WTC11 (cell line): ENCODE results near the gene CTDSP2. TPM values are rescaled to one million over a fixed set of nuclear protein-coding genes. Genes with fewer than 3 reads are reported as not detected.
A peak's percentile ranks its signal among the peaks of the same experiment; 100 is the strongest.

Source experiments
- ATAC-seq: fragments of 200-7000 bp; cut with Tn5 transposase; 2 replicates; pipeline ENCODE4 v1.10.0; 2021; ENCODE audit warnings: mild to moderate bottlenecking, moderate library complexity
- CTCF ChIA-PET: fragments of 300-600 bp; sonication (Branson Sonifier 250); formaldehyde crosslinking; loops from one replicate; lab custom pipeline; 2021; ENCODE audit warnings: antibody characterized with exemption; lab: Charles Lee
- POLR2A ChIA-PET: fragments of 350-600 bp; sonication (Branson Sonifier 250); formaldehyde crosslinking; loops from one replicate; lab custom pipeline; 2021; ENCODE audit warnings: antibody characterized with exemption; lab: Charles Lee
- DNase-seq: peaks from one replicate; pipeline ENCODE4 v3.0.0; 2021; ENCODE audit warnings: low spot score
- H3K27ac Mint-ChIP-seq: 2 replicates; pipeline ENCODE4 v1.8.0; 2021; ENCODE audit warnings: mixed read lengths
- H3K27me3 Mint-ChIP-seq: 2 replicates; pipeline ENCODE4 v1.8.0; 2021; ENCODE audit warnings: low read depth, mild to moderate bottlenecking, moderate library complexity, mixed read lengths
- H3K36me3 Mint-ChIP-seq: 2 replicates; pipeline ENCODE4 v1.8.0; 2021; ENCODE audit warnings: mixed read lengths
- H3K4me1 Mint-ChIP-seq: 2 replicates; pipeline ENCODE4 v1.8.0; 2022; ENCODE audit warnings: mixed read lengths
- H3K4me3 Mint-ChIP-seq: 2 replicates; pipeline ENCODE4 v1.8.0; 2021; ENCODE audit warnings: mild to moderate bottlenecking, moderate library complexity, mixed read lengths
- H3K9me3 Mint-ChIP-seq: 2 replicates; pipeline ENCODE4 v1.8.0; 2021; ENCODE audit warnings: mixed read lengths
- ATF1 ChIP-seq: sonication (generic); formaldehyde crosslinking; IDR thresholded peaks from 2 replicates; pipeline ENCODE4 v1.8.1; 2023; ENCODE audit warnings: mild to moderate bottlenecking, moderate library complexity, missing genetic modification reagents
- CREM ChIP-seq: sonication (generic); formaldehyde crosslinking; IDR thresholded peaks from 2 replicates; pipeline ENCODE4 v1.8.1; 2022; ENCODE audit warnings: mild to moderate bottlenecking, missing genetic modification reagents, moderate library complexity
- ESRRA ChIP-seq: sonication (generic); formaldehyde crosslinking; IDR thresholded peaks from 2 replicates; pipeline ENCODE4 v1.8.1; 2022; ENCODE audit warnings: mild to moderate bottlenecking, missing genetic modification reagents, borderline replicate concordance
- ETV6 ChIP-seq: sonication (generic); formaldehyde crosslinking; IDR thresholded peaks from 2 replicates; pipeline ENCODE4 v1.8.1; 2022; ENCODE audit warnings: mild to moderate bottlenecking, missing genetic modification reagents
- FOXJ3 ChIP-seq: sonication (generic); formaldehyde crosslinking; IDR thresholded peaks from 2 replicates; pipeline ENCODE4 v1.9.0; 2021; ENCODE audit warnings: missing genetic modification reagents, mild to moderate bottlenecking, borderline replicate concordance
- JUN ChIP-seq: sonication (generic); formaldehyde crosslinking; IDR thresholded peaks from 2 replicates; pipeline ENCODE4 v1.8.0; 2023; ENCODE audit warnings: mild to moderate bottlenecking, missing genetic modification reagents
- NFE2L1 ChIP-seq: sonication (generic); formaldehyde crosslinking; IDR thresholded peaks from 2 replicates; pipeline ENCODE4 v1.8.1; 2023; ENCODE audit warnings: missing genetic modification reagents
- NR3C1 ChIP-seq: sonication (generic); formaldehyde crosslinking; conservative IDR thresholded peaks from 2 replicates; pipeline ENCODE4 v1.8.1; 2023; ENCODE audit warnings: low read depth, mild to moderate bottlenecking, missing genetic modification reagents
- RELA ChIP-seq: sonication (generic); formaldehyde crosslinking; IDR thresholded peaks from 2 replicates; pipeline ENCODE4 v1.8.1; 2022; ENCODE audit warnings: missing genetic modification reagents, mild to moderate bottlenecking, borderline replicate concordance
- SMAD3 ChIP-seq: sonication (generic); formaldehyde crosslinking; IDR thresholded peaks from 2 replicates; pipeline ENCODE4 v1.8.0; 2022; ENCODE audit warnings: missing genetic modification reagents, mild to moderate bottlenecking, borderline replicate concordance
- SMAD4 ChIP-seq: sonication (generic); formaldehyde crosslinking; IDR thresholded peaks from 2 replicates; pipeline ENCODE4 v1.8.0; 2022; ENCODE audit warnings: mild to moderate bottlenecking, missing genetic modification reagents
- TCF7 ChIP-seq: sonication (generic); formaldehyde crosslinking; IDR thresholded peaks from 2 replicates; pipeline ENCODE4 v1.8.0; 2022; ENCODE audit warnings: mild to moderate bottlenecking, low read depth, missing genetic modification reagents, moderate library complexity
- ZNF396 ChIP-seq: fragments of 250-450 bp; sonication (Bioruptor Pico); IDR thresholded peaks from 2 replicates; pipeline ENCODE4 v1.8.0; 2021; ENCODE audit warnings: mild to moderate bottlenecking, moderate library complexity, borderline replicate concordance
- ZNF423 ChIP-seq: fragments of 250-450 bp; sonication (Bioruptor Pico); IDR thresholded peaks from 2 replicates; pipeline ENCODE4 v2.1.2; 2022; ENCODE audit warnings: mild to moderate bottlenecking, moderate library complexity
- total RNA-seq: library from RNA; stranded (reverse); gene quantifications from 3 replicates; pipeline ENCODE4 v1.2.3, GENCODE V29; 2021
- TF ChIP-seq, protein P1 (sequence below): sonication (generic); formaldehyde crosslinking; IDR thresholded peaks from 2 replicates; pipeline ENCODE4 v1.8.1; 2022; ENCODE audit warnings: missing genetic modification reagents, borderline replicate concordance
- TF ChIP-seq, protein P2 (sequence below): sonication (generic); formaldehyde crosslinking; conservative IDR thresholded peaks from 2 replicates; pipeline ENCODE4 v1.8.1; 2023; ENCODE audit warnings: mild to moderate bottlenecking, low read depth, missing genetic modification reagents, moderate library complexity
- TF ChIP-seq, protein P3 (sequence below): sonication (generic); formaldehyde crosslinking; IDR thresholded peaks from 2 replicates; pipeline ENCODE4 v1.8.0; 2022; ENCODE audit warnings: mild to moderate bottlenecking, missing genetic modification reagents
- TF ChIP-seq, protein P4 (sequence below): sonication (generic); formaldehyde crosslinking; IDR thresholded peaks from 2 replicates; pipeline ENCODE4 v1.8.1; 2023; ENCODE audit warnings: mild to moderate bottlenecking, missing genetic modification reagents, moderate library complexity
- TF ChIP-seq, protein P5 (sequence below): sonication (generic); formaldehyde crosslinking; IDR thresholded peaks from 2 replicates; pipeline ENCODE4 v1.8.1; 2023; ENCODE audit warnings: mild to moderate bottlenecking, missing genetic modification reagents
- TF ChIP-seq, protein P6 (sequence below): fragments of 250-450 bp; sonication (Bioruptor Pico); conservative IDR thresholded peaks from 2 replicates; pipeline ENCODE4 v1.9.0; 2021; ENCODE audit warnings: mild to moderate bottlenecking
- TF ChIP-seq, protein P7 (sequence below): sonication (generic); formaldehyde crosslinking; conservative IDR thresholded peaks from 2 replicates; pipeline ENCODE4 v1.8.1; 2022; ENCODE audit warnings: mild to moderate bottlenecking, missing genetic modification reagents

CTDSP2 gene
- total RNA-seq, 1 experiment from 2014 or later = 122 TPM

DNA sequence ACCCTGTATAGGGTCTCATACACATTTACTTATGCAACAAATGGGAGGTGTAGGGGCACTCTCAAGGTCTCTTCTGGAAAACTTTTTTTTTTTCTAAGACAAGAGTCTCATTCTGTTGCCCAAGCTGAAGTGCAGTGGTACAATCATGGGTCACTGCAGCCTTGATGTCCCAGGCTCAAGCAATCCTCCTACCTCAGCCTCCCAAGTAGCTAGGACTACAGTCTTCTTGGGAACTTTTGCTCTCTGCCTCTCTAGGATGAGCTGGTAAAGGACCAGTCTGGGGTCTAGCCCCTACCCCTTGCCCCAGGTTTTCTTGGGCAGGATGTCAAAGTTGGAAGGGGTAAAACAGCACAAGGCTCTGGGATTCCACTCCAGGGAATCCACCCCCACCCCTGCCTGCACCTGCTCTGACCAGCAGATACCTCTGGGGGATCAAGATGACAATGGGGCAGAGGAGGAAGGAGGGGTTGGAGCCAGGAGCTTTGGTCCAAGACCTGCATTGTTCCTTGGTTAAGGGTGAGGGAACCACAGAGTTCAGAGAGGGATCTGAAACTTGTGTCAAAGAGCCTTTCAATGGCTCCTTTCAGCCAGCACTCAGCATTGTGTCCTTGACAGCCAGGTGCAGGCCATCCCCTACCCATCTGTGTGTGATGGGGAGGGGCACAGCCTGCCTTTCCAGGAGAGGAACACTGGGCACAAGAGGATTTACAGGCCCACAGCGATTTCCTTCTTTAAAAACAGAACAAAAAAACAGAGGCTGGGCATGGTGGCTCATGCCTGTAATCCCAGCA, 12.2 kb downstream of the CTDSP2 start:
- ATAC-seq = no peak
- POLR2A ChIA-PET = interaction anchor here (0.6 to 7.8 kb wide), 4 partner anchors 11 to 63 kb away, joined by 3 to 134 read pairs (median 8); partner anchors contain the start of gene CTDSP2
- no peaks in the 10 kb centered on the region for H3K9me3 Mint-ChIP-seq

DNA sequence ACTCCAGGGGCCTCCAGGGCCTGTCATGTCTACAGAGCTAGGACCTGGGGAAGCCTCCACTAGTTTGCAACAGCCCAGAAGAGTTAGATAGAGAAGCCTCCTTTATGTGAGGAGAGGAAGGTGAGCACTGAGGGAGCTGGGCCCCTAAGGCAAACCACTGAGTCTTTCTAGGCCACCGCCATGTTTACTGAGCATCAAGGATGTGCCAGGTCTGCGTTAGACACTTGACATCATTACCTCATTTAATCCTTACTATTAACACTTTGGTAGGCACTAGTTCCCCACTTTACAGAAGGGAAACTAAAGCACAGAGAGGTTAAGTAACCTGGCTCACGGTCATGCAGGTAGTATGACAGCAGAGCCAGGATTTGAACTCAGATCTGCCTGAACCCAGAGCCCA, 12.9 kb downstream of the CTDSP2 start:
- H3K27ac Mint-ChIP-seq = peak overlapping the region; percentile 86
- peaks cover 4% of the 10 kb centered on the region for H3K36me3 Mint-ChIP-seq
- no peaks in the 10 kb centered on the region for H3K27me3 Mint-ChIP-seq
- ChIA-PET CTCF (interaction anchor here (1.0 to 6.7 kb wide), 10 partner anchors 9 to 74 kb away, joined by 3 to 77 read pairs (median 10); partner anchors contain the start of gene CTDSP2), POLR2A (interaction anchor here (1.1 to 7.8 kb wide), 3 partner anchors 12 to 63 kb away, joined by 4 to 134 read pairs (median 11); partner anchors contain the start of gene CTDSP2)
- no peaks in the 10 kb centered on the region for H3K9me3 Mint-ChIP-seq
- ATAC-seq (no peak), DNase-seq (no peak)
- no peak overlapping the region for H3K4me3 Mint-ChIP-seq
- TF ChIP-seq SMAD3 (CRISPR knock-in tag) = no peak
- no peak for TF ChIP-seq RELA (CRISPR knock-in tag)
- TF ChIP-seq, protein P1, sequence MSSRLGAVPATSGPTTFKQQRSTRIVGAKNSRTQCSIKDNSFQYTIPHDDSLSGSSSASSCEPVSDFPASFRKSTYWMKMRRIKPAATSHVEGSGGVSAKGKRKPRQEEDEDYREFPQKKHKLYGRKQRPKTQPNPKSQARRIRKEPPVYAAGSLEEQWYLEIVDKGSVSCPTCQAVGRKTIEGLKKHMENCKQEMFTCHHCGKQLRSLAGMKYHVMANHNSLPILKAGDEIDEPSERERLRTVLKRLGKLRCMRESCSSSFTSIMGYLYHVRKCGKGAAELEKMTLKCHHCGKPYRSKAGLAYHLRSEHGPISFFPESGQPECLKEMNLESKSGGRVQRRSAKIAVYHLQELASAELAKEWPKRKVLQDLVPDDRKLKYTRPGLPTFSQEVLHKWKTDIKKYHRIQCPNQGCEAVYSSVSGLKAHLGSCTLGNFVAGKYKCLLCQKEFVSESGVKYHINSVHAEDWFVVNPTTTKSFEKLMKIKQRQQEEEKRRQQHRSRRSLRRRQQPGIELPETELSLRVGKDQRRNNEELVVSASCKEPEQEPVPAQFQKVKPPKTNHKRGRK (CRISPR knock-in tag) = no peak
- TF ChIP-seq ZNF423 (CRISPR knock-in tag) = no peak
- no peak for TF ChIP-seq NFE2L1 (CRISPR knock-in tag)
- no peak for TF ChIP-seq SMAD4 (CRISPR knock-in tag)
- no peak for TF ChIP-seq JUN (CRISPR knock-in tag)
- TF ChIP-seq ESRRA (CRISPR knock-in tag) = no peak
- TF ChIP-seq, protein P2, sequence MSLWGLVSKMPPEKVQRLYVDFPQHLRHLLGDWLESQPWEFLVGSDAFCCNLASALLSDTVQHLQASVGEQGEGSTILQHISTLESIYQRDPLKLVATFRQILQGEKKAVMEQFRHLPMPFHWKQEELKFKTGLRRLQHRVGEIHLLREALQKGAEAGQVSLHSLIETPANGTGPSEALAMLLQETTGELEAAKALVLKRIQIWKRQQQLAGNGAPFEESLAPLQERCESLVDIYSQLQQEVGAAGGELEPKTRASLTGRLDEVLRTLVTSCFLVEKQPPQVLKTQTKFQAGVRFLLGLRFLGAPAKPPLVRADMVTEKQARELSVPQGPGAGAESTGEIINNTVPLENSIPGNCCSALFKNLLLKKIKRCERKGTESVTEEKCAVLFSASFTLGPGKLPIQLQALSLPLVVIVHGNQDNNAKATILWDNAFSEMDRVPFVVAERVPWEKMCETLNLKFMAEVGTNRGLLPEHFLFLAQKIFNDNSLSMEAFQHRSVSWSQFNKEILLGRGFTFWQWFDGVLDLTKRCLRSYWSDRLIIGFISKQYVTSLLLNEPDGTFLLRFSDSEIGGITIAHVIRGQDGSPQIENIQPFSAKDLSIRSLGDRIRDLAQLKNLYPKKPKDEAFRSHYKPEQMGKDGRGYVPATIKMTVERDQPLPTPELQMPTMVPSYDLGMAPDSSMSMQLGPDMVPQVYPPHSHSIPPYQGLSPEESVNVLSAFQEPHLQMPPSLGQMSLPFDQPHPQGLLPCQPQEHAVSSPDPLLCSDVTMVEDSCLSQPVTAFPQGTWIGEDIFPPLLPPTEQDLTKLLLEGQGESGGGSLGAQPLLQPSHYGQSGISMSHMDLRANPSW (CRISPR knock-in tag) = no peak
- peaks cover 71% of the 10 kb centered on the region for H3K4me1 Mint-ChIP-seq

More for the DNA sequence above, 12.2 kb downstream of the CTDSP2 start:
- no peak for DNase-seq
- Mint-ChIP-seq H3K4me1 (peaks cover 77% of the 10 kb centered on the region), H3K36me3 (no peaks in the 10 kb centered on the region; the same call in 1 of the 2 replicates)
- TF ChIP-seq ZNF396 (CRISPR knock-in tag) = no peak
- TF ChIP-seq, protein P3, sequence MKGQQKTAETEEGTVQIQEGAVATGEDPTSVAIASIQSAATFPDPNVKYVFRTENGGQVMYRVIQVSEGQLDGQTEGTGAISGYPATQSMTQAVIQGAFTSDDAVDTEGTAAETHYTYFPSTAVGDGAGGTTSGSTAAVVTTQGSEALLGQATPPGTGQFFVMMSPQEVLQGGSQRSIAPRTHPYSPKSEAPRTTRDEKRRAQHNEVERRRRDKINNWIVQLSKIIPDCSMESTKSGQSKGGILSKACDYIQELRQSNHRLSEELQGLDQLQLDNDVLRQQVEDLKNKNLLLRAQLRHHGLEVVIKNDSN (CRISPR knock-in tag) = no peak
- TF ChIP-seq, protein P4, sequence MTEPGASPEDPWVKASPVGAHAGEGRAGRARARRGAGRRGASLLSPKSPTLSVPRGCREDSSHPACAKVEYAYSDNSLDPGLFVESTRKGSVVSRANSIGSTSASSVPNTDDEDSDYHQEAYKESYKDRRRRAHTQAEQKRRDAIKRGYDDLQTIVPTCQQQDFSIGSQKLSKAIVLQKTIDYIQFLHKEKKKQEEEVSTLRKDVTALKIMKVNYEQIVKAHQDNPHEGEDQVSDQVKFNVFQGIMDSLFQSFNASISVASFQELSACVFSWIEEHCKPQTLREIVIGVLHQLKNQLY (CRISPR knock-in tag) = no peak
- TF ChIP-seq CREM (CRISPR knock-in tag) = no peak
- TF ChIP-seq ATF1 = no peak
- no peak for TF ChIP-seq NR3C1
- TF ChIP-seq, protein P5, sequence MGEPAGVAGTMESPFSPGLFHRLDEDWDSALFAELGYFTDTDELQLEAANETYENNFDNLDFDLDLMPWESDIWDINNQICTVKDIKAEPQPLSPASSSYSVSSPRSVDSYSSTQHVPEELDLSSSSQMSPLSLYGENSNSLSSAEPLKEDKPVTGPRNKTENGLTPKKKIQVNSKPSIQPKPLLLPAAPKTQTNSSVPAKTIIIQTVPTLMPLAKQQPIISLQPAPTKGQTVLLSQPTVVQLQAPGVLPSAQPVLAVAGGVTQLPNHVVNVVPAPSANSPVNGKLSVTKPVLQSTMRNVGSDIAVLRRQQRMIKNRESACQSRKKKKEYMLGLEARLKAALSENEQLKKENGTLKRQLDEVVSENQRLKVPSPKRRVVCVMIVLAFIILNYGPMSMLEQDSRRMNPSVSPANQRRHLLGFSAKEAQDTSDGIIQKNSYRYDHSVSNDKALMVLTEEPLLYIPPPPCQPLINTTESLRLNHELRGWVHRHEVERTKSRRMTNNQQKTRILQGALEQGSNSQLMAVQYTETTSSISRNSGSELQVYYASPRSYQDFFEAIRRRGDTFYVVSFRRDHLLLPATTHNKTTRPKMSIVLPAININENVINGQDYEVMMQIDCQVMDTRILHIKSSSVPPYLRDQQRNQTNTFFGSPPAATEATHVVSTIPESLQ = no peak
- no peak for TF ChIP-seq TCF7 (CRISPR knock-in tag)
- TF ChIP-seq ETV6 (CRISPR knock-in tag) = no peak
- no peak for TF ChIP-seq FOXJ3 (CRISPR knock-in tag)
- TF ChIP-seq, protein P6, sequence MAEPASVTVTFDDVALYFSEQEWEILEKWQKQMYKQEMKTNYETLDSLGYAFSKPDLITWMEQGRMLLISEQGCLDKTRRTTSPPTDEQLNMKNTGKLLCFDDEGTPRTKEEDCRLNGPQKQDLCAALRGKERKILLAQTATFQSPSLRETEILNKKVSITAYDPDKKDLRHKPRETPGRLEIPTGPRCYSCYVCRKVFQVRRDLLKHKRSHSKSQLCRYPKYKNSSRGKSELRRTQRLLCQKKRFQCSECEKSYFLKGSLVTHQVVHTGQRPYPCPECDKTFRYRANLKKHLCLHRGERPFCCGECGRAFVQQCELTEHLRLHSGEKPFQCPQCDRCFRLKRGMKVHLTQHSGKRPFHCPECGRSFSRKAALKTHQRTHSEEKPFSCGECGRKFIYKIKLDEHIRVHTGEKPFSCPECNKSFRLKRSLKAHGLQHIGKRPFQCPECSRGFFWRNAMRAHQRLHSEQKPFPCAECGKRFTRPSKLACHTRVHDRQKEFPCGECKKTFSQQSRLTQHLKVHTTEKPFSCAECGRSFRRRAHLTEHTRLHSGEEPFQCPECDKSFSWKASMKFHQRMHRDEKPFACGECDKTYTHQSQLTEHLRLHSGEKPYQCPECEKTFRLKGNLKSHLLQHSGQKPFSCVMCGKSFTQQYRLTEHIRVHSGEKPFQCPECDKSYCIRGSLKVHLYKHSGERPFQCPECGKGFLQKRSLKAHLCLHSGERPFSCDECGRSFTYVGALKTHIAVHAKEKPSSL (CRISPR knock-in tag) = no peak
- TF ChIP-seq, protein P7, sequence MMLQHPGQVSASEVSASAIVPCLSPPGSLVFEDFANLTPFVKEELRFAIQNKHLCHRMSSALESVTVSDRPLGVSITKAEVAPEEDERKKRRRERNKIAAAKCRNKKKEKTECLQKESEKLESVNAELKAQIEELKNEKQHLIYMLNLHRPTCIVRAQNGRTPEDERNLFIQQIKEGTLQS (CRISPR knock-in tag) = no peak
- TF ChIP-seq, all 79 proteins: peak for 0
- Mint-ChIP-seq H3K4me3 (peak overlapping the region; percentile 40), H3K27me3 (no peaks in the 10 kb centered on the region), H3K27ac (peak overlapping the region; percentile 86)
- CTCF ChIA-PET = interaction anchor here (1.0 to 6.7 kb wide), 8 partner anchors 12 to 71 kb away, joined by 3 to 77 read pairs (median 10); partner anchors contain the start of gene CTDSP2
